GM18499 (cell line): ENCODE measurements around the gene HIRA.

Experiments used
- ATAC-seq: cut with Tn5 transposase; IDR thresholded peaks from one replicate; pipeline ENCODE4 v1.9.1; 2021; ENCODE audit warnings: moderate number of reproducible peaks; ENCODE audit not compliant: insufficient read depth, unreplicated experiment

HIRA gene

DNA sequence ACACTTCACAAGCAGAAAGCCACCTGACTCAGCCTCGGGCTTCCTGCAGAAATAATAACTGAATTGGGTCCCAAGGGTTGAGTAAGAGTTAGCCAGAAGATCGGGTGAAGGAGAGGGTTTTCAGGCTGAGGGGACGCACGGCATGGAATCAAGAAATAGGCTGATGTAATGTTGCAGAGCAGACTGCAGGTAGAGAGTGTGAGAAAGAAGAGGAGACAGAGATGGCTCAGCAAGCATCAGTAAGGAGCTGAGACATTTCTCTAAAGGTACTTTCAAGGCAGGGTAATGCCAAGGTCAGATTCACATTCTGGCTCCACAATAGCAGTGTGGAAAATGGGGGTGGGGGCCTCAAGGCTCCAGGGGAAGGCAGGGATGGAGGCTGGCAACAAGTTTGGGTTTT lies 18.6 kb downstream of the HIRA start:
- no peak for ATAC-seq

DNA sequence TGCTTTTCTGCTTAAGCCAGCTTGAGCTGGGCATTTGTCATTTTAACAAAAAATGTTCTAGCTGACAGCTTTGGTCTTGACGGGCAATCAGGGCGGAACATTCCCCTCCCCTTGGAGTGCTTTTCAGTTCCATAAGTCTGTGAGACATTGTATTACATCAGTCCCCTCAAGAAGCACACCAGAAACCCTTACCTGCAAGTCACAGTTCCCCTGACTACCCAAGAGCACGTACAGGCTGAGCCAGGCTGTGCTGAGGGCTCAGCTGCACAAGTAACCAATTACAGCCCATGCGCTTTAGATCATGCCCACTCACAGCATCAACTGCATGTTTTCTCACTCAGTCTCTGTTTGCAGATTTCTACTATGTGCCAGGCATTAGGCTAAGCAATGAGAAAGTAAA lies 19.1 kb downstream of the HIRA start:
- ATAC-seq: no peak

DNA sequence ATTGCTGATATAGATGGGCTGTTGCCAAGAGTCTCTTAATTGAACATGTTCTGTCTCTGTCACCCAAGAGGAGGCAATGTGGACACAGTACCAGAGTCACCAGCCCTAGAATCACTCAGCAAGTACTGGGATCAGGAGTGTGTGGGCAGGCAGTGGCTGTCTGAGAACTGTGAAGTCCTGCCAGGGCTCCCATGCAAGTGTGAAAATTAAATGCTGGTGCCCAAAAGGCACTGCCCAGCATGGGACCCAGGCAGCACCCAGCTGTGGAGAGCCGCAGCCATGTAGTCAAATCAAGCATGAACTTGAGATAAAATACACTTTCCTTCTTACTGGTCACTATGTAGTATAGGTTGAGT lies 19.9 kb downstream of the HIRA start:
- ATAC-seq: no peak

DNA sequence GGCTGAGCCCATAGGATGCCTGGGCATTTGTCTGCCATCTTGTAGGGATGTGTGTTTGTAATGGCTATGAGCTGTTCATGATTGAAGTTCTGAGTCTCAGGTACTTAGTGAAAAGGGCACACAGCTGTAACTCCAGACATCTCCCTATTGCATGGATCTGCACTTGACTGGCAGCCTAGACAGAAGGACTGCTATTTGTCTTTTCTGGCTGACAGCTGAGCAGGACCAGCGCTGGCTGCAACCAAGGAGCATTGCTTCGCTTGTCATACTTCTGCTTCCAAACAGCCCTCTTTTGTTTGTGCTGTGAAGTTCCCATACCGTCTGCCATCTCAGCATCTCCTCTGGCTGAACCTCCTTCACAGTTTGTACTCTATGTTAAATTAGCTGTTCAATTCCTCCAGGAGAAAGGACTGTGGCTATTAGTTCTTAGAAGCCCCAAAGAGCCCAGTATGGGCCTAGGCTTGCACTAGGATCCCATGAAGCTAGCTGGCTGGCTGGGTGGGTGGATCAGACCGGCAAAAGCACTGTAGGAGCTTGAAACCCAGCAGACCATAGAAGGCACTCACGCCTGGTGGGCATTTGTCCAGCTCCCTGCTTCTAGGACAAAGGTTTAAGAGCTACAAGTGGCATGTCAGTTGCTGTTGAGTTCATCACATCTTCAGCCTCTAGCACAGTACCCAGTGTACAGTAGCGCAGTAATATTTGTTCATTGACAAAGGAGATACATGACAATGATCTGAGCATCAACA lies 20.4 kb downstream of the HIRA start:
- ATAC-seq: no peak

DNA sequence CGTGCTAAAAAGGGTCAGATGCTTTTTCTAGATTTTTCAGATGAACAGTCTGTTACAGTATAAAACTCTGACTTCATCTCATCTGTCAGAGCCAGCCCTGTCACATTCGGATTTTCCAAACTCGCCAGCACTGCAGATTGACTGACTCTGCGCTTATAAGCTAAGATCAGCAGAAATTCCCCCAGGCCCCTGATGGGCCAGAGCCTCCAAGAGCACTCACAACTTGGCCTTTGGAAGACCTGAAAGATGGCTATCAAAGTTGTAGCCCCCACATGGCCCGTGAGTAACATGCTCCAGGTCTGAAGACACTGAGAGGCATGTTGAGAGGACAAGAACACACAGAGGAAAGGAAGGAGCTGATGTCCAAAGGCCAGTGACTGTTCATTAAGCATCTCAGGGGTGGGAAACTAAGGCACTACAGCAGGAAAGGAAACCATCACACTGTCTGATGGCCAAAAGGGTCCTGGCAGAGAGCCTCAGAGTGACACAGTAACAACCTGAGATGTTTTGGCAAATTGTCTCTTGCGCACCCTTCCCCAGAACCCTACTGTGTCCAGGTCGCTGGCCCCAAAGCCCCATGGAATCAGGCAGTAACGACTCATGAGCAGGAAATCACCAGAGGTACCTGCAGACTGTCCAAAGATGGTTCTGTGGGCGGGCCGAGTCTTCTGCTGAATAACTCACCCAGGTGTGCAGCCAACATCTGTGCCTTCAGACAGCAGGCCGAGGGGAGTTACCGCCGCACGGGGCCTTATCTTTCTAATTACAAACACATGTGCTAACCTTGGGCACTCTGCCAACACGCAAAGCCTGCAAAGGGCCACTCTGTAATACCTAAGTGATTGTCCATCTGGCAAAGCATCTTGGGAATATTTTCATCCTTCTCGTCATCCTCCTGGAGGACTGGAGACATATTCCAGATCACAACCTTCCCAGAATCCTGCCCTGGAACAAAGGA lies 23.6 kb downstream of the HIRA start:
- no peak for ATAC-seq

DNA sequence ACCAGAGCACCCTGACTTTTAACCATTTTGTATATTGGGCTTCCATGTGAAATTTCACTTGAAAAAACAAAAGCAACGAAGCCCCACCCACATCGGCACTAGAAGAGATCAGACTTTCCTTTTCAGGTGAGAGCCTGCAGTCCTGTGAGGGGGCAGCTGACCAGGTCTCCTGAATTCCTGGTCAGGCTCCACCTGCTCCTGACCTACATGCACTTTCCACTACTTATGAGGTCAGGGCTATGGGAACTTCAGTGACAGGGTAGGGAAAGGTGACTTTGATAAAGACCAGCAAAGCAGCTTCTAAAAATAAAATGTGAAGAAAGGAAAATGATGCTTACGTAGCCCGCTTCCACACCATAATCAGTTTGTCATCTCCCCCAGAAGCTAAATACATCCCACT lies 24.7 kb downstream of the HIRA start:
- no peak for ATAC-seq

DNA sequence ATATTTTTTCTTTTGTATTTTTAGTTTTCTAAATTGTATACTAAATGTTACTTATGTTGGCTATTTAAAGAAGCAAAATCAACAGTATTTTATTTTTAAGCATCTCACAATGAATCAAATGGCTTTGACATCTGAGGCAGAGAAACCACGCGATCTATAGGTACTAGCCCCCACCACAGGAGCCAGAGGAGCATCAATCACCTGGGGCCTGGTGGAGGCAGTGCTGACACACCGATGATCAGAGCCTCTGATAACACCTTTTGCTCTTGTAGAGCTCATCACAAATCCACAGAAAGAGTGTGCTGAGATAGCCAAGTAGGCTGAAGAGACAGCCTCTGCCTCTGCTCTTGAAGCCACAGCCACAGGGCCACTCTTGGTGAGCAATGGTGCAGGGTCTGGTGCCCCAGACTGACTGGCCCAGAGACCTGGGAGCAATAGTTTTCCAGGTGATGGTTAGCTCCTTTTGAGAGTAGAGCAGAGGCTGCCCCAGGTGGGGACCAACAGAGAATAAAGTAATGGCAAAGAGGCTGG lies 25.2 kb downstream of the HIRA start:
- no peak for ATAC-seq

DNA sequence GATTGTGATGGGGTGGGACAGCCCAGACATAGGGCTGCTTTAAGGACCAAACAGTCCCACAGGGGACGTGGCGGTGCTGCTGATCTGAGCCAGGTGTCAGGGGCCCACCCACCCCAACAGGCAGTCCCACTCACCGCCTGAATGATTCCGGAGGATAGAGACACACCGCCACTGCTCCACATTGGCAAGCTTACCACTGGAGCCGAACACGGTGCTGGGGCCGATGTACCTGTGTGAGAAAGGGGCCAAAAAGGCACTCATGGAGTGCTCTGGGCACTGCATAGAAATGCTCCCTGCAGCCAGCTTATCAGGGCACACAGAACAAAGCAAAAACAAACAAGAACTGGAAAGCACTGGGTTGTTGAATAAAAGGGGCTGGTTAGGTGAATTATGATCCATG lies 25.9 kb downstream of the HIRA start:
- ATAC-seq: no peak

DNA sequence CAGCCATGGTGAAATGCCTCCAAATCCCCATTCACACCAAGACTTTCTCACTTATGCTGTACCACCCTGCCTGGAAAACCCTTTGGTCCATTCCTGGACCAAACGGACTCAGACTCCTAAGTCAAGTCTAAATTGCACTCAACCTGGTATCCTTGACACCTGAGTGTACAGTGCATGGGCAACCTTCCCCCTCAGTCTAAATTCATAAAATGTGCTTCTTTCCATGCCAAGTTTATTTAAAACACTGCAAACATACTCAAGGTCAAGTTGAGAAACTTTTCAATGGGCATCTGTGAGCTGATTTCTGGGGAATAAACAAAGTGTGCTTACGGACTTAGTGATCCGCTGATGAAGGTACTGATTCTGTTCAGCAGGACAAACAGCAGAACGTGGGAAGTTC lies 26.4 kb downstream of the HIRA start:
- ATAC-seq: no peak

DNA sequence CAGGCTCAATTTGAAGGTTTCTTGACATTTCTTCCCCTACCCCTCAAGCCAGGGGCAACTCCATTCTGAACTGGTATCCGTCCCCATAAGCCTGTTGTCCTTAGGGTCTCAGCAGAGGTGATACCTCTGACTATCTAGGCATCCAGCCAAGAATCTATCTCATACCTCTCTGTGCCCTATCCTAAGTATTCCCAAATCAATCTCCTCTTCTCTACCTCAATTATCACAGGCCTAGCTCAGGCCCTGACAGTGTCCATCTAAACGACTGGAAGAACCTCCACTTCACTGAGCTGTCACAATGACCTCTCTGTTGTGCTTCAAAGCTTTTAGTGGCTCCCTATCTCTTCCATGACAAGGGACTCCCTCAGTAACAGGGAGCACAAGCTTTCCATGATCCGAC lies 26.9 kb downstream of the HIRA start:
- no peak for ATAC-seq

DNA sequence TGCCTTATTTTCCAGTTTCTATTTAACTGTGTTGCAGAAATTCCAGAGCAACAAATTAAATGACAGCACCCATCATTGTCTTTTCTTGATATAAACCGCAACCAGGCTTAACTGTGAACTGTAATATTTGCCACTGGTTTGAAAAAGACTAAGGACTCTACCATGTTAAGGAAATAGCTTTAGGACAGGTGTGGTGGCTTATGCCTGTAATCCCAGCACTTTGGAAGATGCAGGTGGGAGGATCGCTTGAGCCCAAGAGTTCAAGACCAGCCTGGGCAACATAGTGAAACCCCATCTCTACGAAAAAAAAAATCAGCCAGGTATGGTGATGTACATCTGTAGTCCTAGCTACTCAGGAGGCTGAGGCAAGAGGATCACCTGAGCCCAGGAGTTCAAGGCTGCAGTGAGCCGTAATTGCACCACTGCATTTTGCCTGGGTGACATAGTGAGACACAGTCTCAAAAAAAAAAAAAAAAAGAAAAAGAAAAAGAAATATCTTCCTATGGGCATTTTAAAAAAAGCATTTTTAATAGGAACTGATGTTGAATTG lies 28.8 kb downstream of the HIRA start:
- no peak for ATAC-seq

DNA sequence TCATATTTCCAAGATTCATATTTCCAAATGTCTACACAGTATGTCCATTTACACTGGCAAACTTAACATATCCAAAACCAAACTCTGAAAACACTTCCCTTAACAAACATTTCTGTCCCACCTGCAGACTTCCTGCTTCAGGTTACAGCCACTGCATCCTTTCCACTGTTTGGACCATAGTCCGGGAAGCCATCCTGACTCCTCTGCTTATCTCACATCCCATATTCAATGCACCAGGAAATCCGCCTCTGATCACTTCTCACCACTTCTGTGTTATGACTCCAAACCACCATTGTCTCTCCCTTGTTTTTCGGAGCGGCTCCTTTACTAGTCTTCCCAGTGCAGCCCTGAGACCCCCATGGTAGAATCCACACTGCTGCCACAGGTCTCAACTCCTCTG lies 30.1 kb downstream of the HIRA start:
- ATAC-seq: no peak

DNA sequence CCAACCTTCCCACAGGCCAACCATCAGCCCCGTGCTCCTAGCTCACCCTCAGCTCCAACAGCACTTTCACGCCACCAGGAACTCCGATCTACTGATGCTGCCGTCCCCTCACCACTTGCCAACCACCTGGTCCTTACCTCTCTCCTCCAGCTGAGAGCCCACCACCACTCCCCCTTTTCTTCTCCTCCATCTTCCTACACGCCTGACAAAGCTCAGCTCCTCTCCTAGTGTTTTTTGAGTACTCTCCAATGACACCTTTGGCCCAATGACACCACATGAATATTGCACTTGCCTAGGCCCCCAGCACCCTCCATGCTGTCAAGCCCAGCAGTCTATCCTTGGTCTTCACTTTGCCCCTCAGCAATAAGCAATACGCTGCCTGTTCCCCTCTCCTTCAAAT lies 30.7 kb downstream of the HIRA start:
- no peak for ATAC-seq

DNA sequence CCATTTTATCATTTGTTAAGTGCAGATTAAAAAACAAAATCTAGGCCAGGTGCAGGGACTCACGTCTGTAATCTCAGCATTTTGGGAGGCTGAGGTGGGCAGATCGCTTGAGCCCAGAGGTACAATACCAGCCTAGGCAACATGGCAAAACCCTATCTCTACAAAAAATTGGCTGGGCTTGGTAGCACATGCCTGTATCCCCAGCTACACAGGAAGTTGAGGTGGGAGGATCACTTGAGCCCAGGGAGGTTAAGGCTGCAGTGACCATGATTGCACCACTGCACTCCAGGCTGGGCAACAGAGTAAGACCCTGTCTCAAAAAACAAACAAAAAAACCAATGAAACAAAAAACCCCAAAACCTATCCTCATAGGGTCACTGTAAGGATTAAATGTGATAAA lies 32.9 kb downstream of the HIRA start:
- ATAC-seq: no peak

DNA sequence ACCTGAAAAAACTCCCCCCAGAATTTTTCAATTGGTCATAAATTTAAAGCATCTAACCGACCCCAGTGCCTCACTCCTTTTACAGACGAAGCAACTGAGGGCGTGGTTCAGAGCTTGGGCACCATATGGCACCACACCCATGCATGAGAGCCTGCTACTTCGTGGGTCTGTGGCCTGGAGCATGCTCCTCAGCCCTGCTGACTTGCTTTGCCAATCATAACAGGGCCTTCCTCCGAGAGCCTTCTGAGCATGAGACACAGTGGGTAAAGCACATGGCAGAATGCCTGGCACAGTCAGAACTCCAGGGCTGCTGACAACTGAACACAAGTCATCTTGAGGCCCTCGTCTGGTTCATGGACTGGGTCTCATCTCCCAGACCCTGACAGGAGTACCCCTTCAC lies 33.3 kb downstream of the HIRA start:
- ATAC-seq: no peak

DNA sequence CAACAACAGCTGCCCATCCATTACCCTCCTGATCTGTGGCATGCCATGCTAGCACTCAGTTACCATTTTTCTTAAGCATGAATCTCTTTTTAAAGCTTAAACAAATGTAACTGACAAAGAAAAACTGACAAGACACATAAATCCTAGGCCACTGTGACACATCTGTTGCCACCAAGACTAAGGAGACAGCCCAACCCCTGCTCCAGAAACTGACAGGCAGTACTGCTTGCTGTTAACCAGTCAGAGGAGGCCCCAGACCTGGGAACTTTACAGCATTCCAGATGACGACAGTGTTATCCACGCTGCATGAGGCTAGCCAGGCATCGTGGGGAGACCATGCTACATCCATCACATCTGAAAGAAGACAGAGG lies 33.8 kb downstream of the HIRA start:
- no peak for ATAC-seq

DNA sequence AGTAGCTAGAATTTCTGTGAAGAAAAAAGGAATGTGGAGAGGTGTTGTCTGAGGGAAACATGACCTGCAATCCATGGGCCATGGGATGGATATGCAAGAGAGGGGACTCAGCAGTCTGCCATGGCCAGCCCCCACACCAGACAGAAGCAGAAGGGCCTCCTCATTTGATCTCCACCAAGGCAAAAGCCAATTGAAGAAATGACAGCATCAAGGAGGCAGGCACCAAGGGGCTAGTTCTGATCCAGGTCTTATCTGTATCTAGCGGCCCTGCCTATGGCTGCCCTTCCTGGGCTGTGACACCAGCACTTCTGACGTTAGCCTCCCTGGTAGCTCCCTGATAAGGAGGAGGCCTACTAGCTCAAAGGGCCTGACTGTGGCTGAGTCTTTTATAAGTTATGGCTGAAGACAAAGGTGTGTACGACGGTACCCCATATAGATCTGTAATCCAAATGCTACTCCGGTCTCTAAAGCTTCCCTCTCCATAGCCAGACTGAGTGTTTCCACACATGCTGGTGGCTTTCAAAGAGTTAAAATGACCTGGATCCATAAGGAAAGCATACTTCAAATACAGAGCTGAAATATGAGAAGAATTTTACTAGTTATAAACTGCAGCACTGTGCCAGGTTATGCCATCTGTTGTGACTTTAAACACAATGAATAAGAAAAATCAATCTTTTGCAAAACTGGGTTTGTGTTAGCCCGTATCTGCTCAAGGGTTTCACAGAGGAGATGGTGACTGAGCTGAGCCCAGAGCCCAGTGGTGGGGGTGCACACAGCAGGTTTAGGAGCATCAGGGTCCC lies 34.4 kb downstream of the HIRA start:
- no peak for ATAC-seq

DNA sequence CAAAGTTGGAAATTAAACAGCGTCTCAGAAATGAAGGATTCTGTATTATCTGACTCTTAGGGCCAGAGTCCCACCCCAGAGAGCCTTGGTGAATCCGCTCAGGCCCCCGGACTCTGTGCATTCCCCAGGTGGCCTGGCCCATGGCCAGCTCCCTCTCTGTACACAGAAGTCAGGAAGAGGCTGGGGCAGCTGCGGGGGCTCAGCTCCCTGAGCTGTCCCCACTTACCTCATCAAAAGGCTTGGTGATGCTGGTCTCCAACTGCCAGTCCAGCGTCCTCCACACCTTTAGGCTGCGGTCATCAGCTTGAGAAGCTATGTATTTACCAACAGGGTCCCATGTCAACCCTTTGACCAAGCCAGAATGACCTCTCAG lies 35.0 kb downstream of the HIRA start:
- ATAC-seq: no peak

DNA sequence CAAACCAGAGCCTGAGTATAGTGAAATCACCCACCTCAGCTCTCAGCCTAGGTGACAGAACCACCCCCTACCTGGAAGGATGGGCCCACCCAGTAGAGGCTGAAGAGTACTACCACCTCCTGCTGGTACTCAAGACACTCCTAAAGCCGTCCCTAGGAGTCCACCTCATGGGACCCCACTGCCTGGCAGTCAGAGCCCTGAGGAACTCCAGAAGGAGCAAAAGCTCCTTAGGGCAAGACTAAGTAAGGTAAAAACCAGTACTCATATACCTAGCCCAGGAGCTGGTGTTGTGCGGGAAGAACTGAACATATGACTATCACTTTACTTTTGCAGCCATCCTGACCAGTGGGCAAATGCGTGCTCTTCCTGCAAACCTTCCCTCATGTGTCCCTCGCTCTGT lies 36.3 kb downstream of the HIRA start:
- ATAC-seq: no peak

DNA sequence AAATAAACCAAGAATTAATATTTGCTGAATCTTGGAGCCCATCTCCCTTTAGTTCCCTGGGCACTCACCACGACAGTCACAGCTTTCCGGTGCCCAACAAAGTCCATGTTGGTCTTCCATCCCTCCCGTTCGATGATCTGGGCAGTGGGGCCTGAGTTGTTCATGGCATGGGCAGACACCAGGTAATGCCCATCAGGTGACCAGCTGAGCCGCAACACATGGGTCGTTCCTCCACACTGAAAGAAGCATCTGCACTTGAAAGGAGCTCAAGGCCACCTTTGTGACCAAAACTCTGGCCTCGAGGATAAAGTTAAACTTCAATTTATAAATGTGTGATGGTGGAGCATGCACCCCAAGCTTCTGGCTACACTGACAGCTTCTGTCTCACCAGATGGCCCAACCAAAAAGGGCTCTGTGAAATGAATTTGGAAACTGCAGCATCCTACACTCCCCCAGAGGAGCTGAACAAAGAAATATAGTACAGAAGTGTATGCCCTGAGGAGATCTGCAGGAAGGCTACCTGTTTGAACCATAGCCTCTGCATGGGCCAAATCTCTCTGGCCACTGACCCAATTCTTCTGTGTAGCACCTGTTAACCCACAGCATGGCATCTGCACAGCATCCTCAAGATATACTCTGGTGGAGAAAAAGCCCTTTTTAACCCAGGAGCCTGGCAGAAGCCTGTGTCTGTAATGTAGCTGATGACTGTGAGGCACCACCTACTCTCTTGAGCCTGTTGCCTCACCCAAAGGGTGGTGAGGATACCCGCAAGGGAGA lies 37.1 kb downstream of the HIRA start:
- no peak for ATAC-seq
